Measurements from ENCODE around the gene UFC1. TPM values are rescaled to one million over a fixed set of nuclear protein-coding genes. Genes with fewer than 3 reads are reported as not detected.

Gene UFC1
- 119 and 137 TPM in 2 replicates for total RNA-seq

GRCh38 chr1:161153682-161154337, at the start of gene UFC1:
TSS of gene UFC1 (plus strand) at chr1:161153978. CDS start at chr1:161153998, 20 bp downstream.

GRCh38 chr1:161117759-161118581, 35.8 kb upstream of the UFC1 start, which contains the start of the genes NIT1 and PFDN2:
TSS of gene NIT1 (plus strand) at chr1:161118105. CDS start at chr1:161118177, 72 bp downstream.
TSS of gene PFDN2 (minus strand) at chr1:161118037. CDS start at chr1:161118026, 11 bp downstream.

DNA sequence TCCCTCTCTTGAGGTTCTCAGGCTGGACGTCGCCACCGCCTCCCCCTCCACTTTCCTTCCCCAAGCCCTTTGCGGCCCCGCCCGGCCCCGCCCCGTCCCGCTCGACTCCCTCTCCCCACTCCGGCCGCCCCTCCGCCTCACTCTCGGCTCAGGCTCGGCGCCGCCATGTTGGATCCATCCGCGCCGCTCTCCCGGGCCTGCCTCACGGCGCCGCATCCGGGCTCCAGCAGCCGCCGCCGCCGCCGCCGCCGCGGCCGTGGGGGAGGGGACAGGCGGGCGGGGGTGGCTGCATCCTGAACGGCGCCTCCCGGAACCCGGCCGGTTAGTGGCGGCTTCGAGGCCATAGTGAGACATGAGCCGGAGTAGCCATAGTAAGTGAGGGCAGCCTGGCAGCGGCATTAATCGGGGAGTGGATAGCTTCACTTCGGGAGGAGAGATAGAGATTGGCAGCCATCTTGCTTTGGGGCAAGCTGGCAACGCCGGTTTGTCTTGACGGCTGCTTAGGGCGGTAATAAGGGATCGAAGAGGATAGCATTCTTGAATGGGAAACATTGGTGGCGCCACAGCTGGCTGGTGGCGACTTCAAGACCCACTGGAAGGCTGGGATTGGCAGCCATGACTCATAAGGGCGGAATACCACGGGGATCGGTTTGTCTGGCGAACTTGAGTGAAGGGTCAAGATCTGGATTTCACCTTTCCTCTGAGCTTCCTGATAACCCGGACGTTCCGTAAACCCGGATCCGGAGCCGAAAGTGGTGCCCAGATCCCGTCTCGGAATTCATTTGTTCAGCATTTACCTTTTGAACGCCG, 21.2 kb upstream of the UFC1 start, which contains the start of gene DEDD:
TSS of gene DEDD (minus strand) at position 258 of the 810 bp plus-strand sequence. CDS start 8,205 bp downstream, outside the sequence.

DNA sequence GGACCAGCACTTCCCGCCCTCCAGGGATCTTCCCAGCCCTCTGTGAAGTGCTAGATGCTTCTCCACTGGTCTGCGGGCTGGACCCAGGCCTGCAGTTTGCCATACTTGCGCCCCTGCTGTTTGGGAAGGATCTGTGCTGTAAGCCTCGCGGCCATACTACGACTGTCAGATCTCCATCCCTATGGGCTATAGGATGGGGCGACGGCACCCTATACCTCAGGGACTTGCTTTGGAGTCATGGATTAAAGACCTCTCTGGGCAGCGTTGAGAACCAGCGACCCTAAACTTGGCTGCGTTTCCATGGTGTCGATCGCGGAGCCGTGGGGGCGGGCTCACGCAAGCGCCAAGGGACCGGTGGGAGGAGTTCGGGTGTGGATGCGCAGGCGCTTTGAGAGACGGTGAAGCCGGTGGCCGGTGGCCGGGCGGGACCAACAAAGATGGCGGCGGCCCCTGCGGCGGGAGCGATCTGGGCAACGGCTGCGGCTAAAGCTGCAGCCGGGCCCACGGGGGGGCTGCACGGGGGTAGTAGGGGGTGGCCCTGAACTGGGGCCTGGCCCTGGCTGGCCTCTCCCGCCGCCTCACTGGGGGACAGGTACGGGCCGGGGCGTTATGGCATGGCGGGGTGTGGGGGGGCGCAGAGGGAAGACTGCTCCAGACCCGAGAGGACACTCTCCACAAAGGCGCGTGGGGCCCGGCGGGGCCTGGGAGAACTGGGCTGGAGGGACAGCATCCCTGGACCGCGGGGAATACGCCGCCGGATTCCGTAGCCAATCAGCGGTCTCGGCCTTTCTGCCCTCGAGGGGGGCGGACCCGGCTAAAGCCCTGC, 5.5 kb downstream of the UFC1 start, which contains the start of gene USP21:
TSS of gene USP21 (plus strand) at position 414 of the 826 bp plus-strand sequence. CDS start 1,141 bp downstream, outside the sequence.

GRCh38 chr1:161165742-161166668, 12.2 kb downstream of the UFC1 start, which contains the start of gene PPOX:
TSS of gene PPOX (plus strand) at chr1:161166426. CDS start at chr1:161166848, 422 bp downstream.

GRCh38 chr1:161177112-161177935, 23.5 kb downstream of the UFC1 start, which contains the start of gene B4GALT3:
TSS of gene B4GALT3 (minus strand) at chr1:161177507. CDS start at chr1:161176060, 1,447 bp downstream.

GRCh38 chr1:161198897-161199431, 45.2 kb downstream of the UFC1 start, which contains the start of gene ADAMTS4:
TSS of gene ADAMTS4 (minus strand) at chr1:161199054. CDS start at chr1:161198627, 427 bp downstream.

DNA sequence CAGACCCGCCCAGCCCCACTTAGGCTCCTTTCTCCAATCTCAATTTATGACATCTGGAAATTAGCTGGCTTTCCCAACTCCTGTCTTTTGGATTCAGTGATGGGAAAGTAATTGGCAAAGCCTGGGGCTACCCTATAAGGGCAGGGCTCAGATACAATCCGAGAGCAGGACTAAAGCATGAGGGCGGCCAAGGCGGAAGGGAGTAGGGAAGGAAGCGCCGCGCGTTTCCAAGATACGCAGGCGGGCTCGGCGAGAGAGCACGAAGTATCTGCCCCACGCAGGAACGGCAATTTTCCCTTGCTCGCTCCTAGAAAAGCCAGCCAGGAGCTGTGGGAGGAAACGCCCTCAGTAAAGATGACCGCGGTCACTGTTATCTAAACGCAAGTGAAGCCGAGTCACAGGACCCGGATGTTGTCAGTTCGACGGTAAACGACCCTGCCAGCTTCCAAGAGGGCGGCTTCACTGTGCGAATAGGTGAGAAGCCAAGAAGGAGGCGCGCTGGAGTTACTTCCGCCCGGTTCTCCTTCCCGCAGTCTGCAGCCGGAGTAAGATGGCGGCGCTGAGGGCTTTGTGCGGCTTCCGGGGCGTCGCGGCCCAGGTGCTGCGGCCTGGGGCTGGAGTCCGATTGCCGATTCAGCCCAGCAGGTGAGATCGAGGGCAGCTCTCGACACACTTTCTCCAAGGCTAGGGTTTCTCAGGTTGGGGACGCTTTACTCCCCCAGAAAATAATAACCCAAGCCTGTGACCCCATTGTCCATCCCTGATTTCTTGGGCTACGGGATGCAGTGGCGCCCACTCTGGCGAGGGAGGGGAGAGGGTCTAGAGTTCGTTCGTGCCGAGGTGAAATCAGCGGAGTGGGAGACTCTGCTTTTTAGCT, 48.3 kb downstream of the UFC1 start, which contains the start of gene NDUFS2:
TSS of gene NDUFS2 (plus strand) at position 532 of the 877 bp plus-strand sequence. CDS start at position 551, 19 bp downstream.

Other genes with a start within 250 kb of the UFC1 start
- gene ITLN2, start 199.2 kb upstream of the UFC1 start, total RNA-seq: not detected in 2 replicates
- 84.2 and 331 TPM in 2 replicates for gene F11R, start 132.8 kb upstream of the UFC1 start, total RNA-seq
- 3.8 TPM in 1 of 2 replicates, not detected in the other for gene TSTD1, start 115.0 kb upstream of the UFC1 start, total RNA-seq
- gene USF1, start 108.0 kb upstream of the UFC1 start, total RNA-seq: 104 and 119 TPM in 2 replicates
- not detected in 2 replicates for gene ARHGAP30, start 84.1 kb upstream of the UFC1 start, total RNA-seq
- gene NECTIN4, start 64.4 kb upstream of the UFC1 start, total RNA-seq: 0.31 and 0.32 TPM in 2 replicates
- gene KLHDC9, start 55.6 kb upstream of the UFC1 start, total RNA-seq: 1.5 and 1.6 TPM in 2 replicates
- gene PFDN2, start 35.9 kb upstream of the UFC1 start, total RNA-seq: 31.4 and 45.7 TPM in 2 replicates
- gene NIT1, start 35.9 kb upstream of the UFC1 start, total RNA-seq: 10.8 and 12.5 TPM in 2 replicates
- 21.7 and 47.4 TPM in 2 replicates for gene DEDD, start 21.3 kb upstream of the UFC1 start, total RNA-seq
- gene USP21, start 5.5 kb downstream of the UFC1 start, total RNA-seq: 3.6 and 7.8 TPM in 2 replicates
- 13.7 and 15.4 TPM in 2 replicates for gene PPOX, start 12.4 kb downstream of the UFC1 start, total RNA-seq
- gene B4GALT3, start 23.5 kb downstream of the UFC1 start, total RNA-seq: 16.0 and 29.8 TPM in 2 replicates
- 9.7 and 9.9 TPM in 2 replicates for gene ADAMTS4, start 45.1 kb downstream of the UFC1 start, total RNA-seq
- 139 and 183 TPM in 2 replicates for gene NDUFS2, start 48.4 kb downstream of the UFC1 start, total RNA-seq
- gene FCER1G, start 61.3 kb downstream of the UFC1 start, total RNA-seq: 0.16 TPM in 1 of 2 replicates, not detected in the other
- not detected in 2 replicates for gene APOA2, start 69.7 kb downstream of the UFC1 start, total RNA-seq
- 14.2 and 18.3 TPM in 2 replicates for gene TOMM40L, start 72.1 kb downstream of the UFC1 start, total RNA-seq
- not detected in 2 replicates for gene NR1I3, start 84.2 kb downstream of the UFC1 start, total RNA-seq
- gene PCP4L1, start 104.8 kb downstream of the UFC1 start, total RNA-seq: not detected in 2 replicates
- 0.76 and 0.81 TPM in 2 replicates for gene MPZ, start 156.0 kb downstream of the UFC1 start, total RNA-seq
- gene SDHC, start 160.4 kb downstream of the UFC1 start, total RNA-seq: 6.3 and 23.0 TPM in 2 replicates
- gene CFAP126, start 213.9 kb downstream of the UFC1 start, total RNA-seq: not detected in 2 replicates